ENCODE results near the gene CSH1.

Gene CSH1

GRCh38 chr17:63848834-63849689, 47.3 kb downstream of the CSH1 start:
- DNase-seq (ENCODE audit: extremely low spot score), result peak; percentile 97
- CTCF ChIA-PET, result interaction anchor here (0.6 to 14.1 kb wide), 30 partner anchors 9 to 423 kb away, joined by 3 to 137 read pairs (median 3); partner anchors contain the start of genes ICAM2 and MAP3K3
- POLR2A ChIA-PET, result interaction anchor here (0.6 kb wide), 1 partner anchor 296 kb away, joined by 3 read pairs; no protein-coding TSS in a partner anchor
- peak; percentile 84 for TF ChIP-seq CTCF (IDR thresholded peaks at IDR 0.05; ENCODE audit: control extremely low read depth, extremely low read depth, low read depth, missing control alignments)

- no peak for TF ChIP-seq CTCF (IDR thresholded peaks at IDR 0.05; ENCODE audit: control extremely low read depth, extremely low read depth, low read depth, missing control alignments)
- DNase-seq (ENCODE audit: extremely low spot score), result no peak
- ChIA-PET POLR2A (no interaction called here), CTCF (interaction anchor here (0.6 to 14.1 kb wide), 7 partner anchors 8 to 119 kb away, joined by 3 to 137 read pairs (median 10); no protein-coding TSS in a partner anchor)
These were observed 48.7 kb downstream of the CSH1 start for GRCh38 chr17:63847525-63848249.

- no peak for TF ChIP-seq CTCF (IDR thresholded peaks at IDR 0.05; ENCODE audit: control extremely low read depth, extremely low read depth, low read depth, missing control alignments)
- ChIA-PET CTCF (interaction anchor here (14.1 kb wide), 1 partner anchor 17 kb away, joined by 137 read pairs; no protein-coding TSS in a partner anchor), POLR2A (no interaction called here)
- no peak for DNase-seq (ENCODE audit: extremely low spot score)
These were observed 50.9 kb downstream of the CSH1 start for GRCh38 chr17:63845509-63845908.
